ENCODE results near the gene ANKRD12.
"Not testable (repeated sequence)": the region's sequence is repeated elsewhere in the genome, so short reads cannot be mapped to it uniquely, and the experiment has no call there.

ANKRD12 gene

GRCh38 chr18:9171919-9172318 is 35.3 kb downstream of the ANKRD12 start:
- not testable (repeated sequence) for H3K27me3 ChIP-seq (replicated peaks; ENCODE audit: control insufficient read depth, insufficient read depth, low read length); H3K4me3 ChIP-seq (replicated peaks; ENCODE audit: low read depth, low read length); DNase-seq (ENCODE audit: extremely low read depth, insufficient read length); H3K36me3 ChIP-seq (ENCODE audit: control insufficient read depth, insufficient read depth, low read length)

GRCh38 chr18:9172506-9173127 is 36.0 kb downstream of the ANKRD12 start:
- Histone ChIP-seq H3K27me3 (replicated peaks; ENCODE audit: control insufficient read depth, insufficient read depth, low read length) (no peaks in the 10 kb centered on the region), H3K4me3 (replicated peaks; ENCODE audit: low read depth, low read length) (no peak overlapping the region), H3K36me3 (ENCODE audit: control insufficient read depth, insufficient read depth, low read length) (no peaks in the 10 kb centered on the region)
- DNase-seq (ENCODE audit: extremely low read depth, insufficient read length): no peak
- TF ChIP-seq CTCF (IDR thresholded peaks at IDR 0.05; ENCODE audit: insufficient read depth, low read length, poor library complexity, severe bottlenecking): no peak

DNA sequence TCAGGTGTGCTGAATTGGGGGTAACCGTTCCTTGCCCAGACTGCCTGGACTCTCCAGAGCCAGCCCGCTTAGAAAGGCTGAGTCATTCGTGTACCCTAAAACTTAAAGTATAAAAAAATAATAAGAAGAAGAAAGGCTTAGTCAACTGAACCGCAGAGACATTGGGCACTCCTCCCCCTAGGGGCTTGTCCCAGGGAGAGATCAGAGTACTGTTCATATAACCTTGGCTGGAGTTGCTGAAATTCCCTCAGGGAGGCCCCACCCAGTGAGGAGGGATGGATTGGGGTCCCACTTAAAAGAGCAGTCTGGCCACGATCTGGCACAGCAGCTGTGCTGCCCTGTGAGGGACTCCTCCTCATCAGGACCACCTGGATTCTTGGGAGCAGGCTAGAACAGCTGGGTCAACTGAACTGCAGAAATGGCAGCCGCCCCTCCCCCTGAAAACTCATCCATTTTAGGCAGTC is 37.2 kb downstream of the ANKRD12 start:
- H3K4me3 ChIP-seq (replicated peaks; ENCODE audit: low read depth, low read length): no peak overlapping the region
- peak; percentile 30 for DNase-seq (ENCODE audit: extremely low read depth, insufficient read length)
- no peaks in the 10 kb centered on the region for H3K27me3 ChIP-seq (replicated peaks; ENCODE audit: control insufficient read depth, insufficient read depth, low read length)
- no peak for TF ChIP-seq CTCF (IDR thresholded peaks at IDR 0.05; ENCODE audit: insufficient read depth, low read length, poor library complexity, severe bottlenecking)
- H3K36me3 ChIP-seq (ENCODE audit: control insufficient read depth, insufficient read depth, low read length): no peaks in the 10 kb centered on the region

DNA sequence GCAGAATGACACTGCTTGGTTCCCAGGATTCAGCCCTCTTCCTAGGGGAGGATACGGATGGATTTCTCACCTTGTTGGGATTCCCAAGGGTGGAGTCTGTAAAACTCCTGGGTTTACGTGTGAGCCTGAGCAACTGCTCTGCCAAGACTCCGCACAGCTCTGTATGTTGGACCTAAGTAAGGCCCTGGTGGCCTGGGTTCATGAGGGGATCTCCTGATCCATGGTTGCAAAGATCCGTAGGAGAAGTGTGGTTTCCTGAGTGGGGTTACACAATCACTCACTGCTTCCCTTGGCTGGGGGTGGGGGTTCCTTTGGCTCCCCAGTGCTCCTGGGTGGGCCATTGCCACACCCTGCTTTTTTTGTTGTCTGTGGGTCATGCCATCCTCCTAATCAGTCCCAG is 37.7 kb downstream of the ANKRD12 start:
- DNase-seq (ENCODE audit: extremely low read depth, insufficient read length): no peak
- TF ChIP-seq CTCF (IDR thresholded peaks at IDR 0.05; ENCODE audit: insufficient read depth, low read length, poor library complexity, severe bottlenecking): no peak
- Histone ChIP-seq H3K36me3 (ENCODE audit: control insufficient read depth, insufficient read depth, low read length) (no peaks in the 10 kb centered on the region), H3K4me3 (replicated peaks; ENCODE audit: low read depth, low read length) (no peak overlapping the region), H3K27me3 (replicated peaks; ENCODE audit: control insufficient read depth, insufficient read depth, low read length) (no peaks in the 10 kb centered on the region)

- Histone ChIP-seq H3K27me3 (replicated peaks; ENCODE audit: control insufficient read depth, insufficient read depth, low read length) (no peaks in the 10 kb centered on the region), H3K4me3 (replicated peaks; ENCODE audit: low read depth, low read length) (no peak overlapping the region), H3K36me3 (ENCODE audit: control insufficient read depth, insufficient read depth, low read length) (no peaks in the 10 kb centered on the region)
- no peak for DNase-seq (ENCODE audit: extremely low read depth, insufficient read length)
- TF ChIP-seq CTCF (IDR thresholded peaks at IDR 0.05; ENCODE audit: insufficient read depth, low read length, poor library complexity, severe bottlenecking): no peak
Measured at GRCh38 chr18:9175115-9175514, 38.5 kb downstream of the ANKRD12 start.

DNA sequence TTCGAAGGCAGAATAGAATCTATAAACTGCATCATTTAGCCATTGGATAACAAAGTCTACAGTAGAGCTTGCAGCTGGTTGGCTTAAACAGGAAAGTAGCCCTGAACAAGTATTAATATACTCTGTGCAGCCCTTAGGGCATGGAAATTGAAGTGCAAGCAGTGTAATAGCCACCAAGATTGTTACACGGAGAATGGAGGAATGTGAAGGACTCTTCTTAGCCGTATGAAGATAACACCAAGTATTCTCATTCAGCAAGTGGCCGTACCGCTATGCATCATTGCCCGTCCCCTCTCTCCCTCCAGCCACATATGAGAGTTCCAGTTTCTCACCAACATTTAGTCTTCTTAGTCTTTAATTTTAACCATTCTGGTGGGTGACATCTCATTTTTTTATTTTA is 40.5 kb downstream of the ANKRD12 start:
- no peak for TF ChIP-seq CTCF (IDR thresholded peaks at IDR 0.05; ENCODE audit: insufficient read depth, low read length, poor library complexity, severe bottlenecking)
- no peak for DNase-seq (ENCODE audit: extremely low read depth, insufficient read length)
- Histone ChIP-seq H3K36me3 (ENCODE audit: control insufficient read depth, insufficient read depth, low read length) (no peaks in the 10 kb centered on the region), H3K27me3 (replicated peaks; ENCODE audit: control insufficient read depth, insufficient read depth, low read length) (no peaks in the 10 kb centered on the region), H3K4me3 (replicated peaks; ENCODE audit: low read depth, low read length) (no peak overlapping the region)
